Retina (tissue), 1 donor: Measurements from ENCODE around the gene TMOD3.

Experiments used
- DNase-seq: peaks from one replicate; pipeline ENCODE4 v3.0.0-alpha.2; 2016

The TMOD3 gene

GRCh38 chr15:51912528-51912927, 83.1 kb downstream of the TMOD3 start:
- DNase-seq, result no peak

GRCh38 chr15:51917493-51917892, 88.0 kb downstream of the TMOD3 start:
- no peak for DNase-seq

GRCh38 chr15:51924156-51925068, 95.0 kb downstream of the TMOD3 start:
- peak; percentile 78 for DNase-seq

GRCh38 chr15:51926809-51927208, 97.4 kb downstream of the TMOD3 start:
- DNase-seq, result no peak

GRCh38 chr15:51931016-51931415, 101.6 kb downstream of the TMOD3 start:
- no peak for DNase-seq

GRCh38 chr15:51931638-51932037, 102.2 kb downstream of the TMOD3 start:
- DNase-seq, result no peak

- DNase-seq, result no peak
Observed at GRCh38 chr15:51932161-51932560, 102.7 kb downstream of the TMOD3 start.

- no peak for DNase-seq
Observed at GRCh38 chr15:51935466-51936104, 106.1 kb downstream of the TMOD3 start.

- no peak for DNase-seq
Observed at GRCh38 chr15:51936105-51936478, 106.6 kb downstream of the TMOD3 start.

- DNase-seq, result no peak
Observed at GRCh38 chr15:51938286-51938685, 108.8 kb downstream of the TMOD3 start.

- no peak for DNase-seq
Observed at GRCh38 chr15:51939216-51939615, 109.8 kb downstream of the TMOD3 start.

GRCh38 chr15:51947124-51947523, 117.7 kb downstream of the TMOD3 start:
- DNase-seq, result no peak

GRCh38 chr15:51952805-51953204, 123.4 kb downstream of the TMOD3 start:
- DNase-seq, result no peak

- no peak for DNase-seq
Observed at GRCh38 chr15:51955504-51955903, 126.1 kb downstream of the TMOD3 start.
